SK-N-SH treated with all-trans-retinoic acid at 6 μM for 48 hours (cell line): ENCODE data around the gene ACTR1A.
A peak's percentile ranks its signal among the peaks of the same experiment; 100 is the strongest.

Experiments used
- ATAC-seq: fragments of 200-7000 bp; cut with Tn5 transposase; 3 replicates; pipeline ENCODE4 v1.9.1; 2020; ENCODE audit warnings: mild to moderate bottlenecking, moderate library complexity
- ARNTL ChIP-seq: fragments of 450-650 bp; formaldehyde crosslinking; IDR thresholded peaks from 2 replicates; pipeline ENCODE4 v1.5.0; 2020; ENCODE audit warnings: low read depth, mild to moderate bottlenecking, moderate library complexity, borderline replicate concordance
- BACH2 ChIP-seq: fragments of 250-450 bp; sonication (Bioruptor Pico); IDR thresholded peaks from 2 replicates; pipeline ENCODE4 v1.9.0; 2021; ENCODE audit warnings: mild to moderate bottlenecking, borderline replicate concordance
- CREB5 ChIP-seq: fragments of 250-450 bp; sonication (Bioruptor Pico); IDR thresholded peaks from 2 replicates; pipeline ENCODE4 v1.5.1; 2020; ENCODE audit warnings: low read depth, mild to moderate bottlenecking, moderate library complexity
- CSDC2 ChIP-seq: fragments of 250-450 bp; sonication (Bioruptor Pico); IDR thresholded peaks from 2 replicates; pipeline ENCODE4 v1.5.0; 2020; ENCODE audit warnings: mild to moderate bottlenecking, moderate library complexity
- CSRNP3 ChIP-seq: fragments of 250-450 bp; sonication (Bioruptor Pico); IDR thresholded peaks from 2 replicates; pipeline ENCODE4 v1.5.1; 2021; ENCODE audit warnings: mild to moderate bottlenecking, moderate library complexity
- GLIS3 ChIP-seq: fragments of 250-450 bp; sonication (Bioruptor Pico); IDR thresholded peaks from 2 replicates; pipeline ENCODE4 v1.5.0; 2020; ENCODE audit warnings: mild to moderate bottlenecking, moderate library complexity
- ISL1 ChIP-seq: fragments of 250-450 bp; sonication (Bioruptor Pico); IDR thresholded peaks from 2 replicates; pipeline ENCODE4 v2.1.2; 2022; ENCODE audit warnings: mild to moderate bottlenecking, moderate library complexity
- OSR1 ChIP-seq: fragments of 250-450 bp; sonication (Bioruptor Pico); IDR thresholded peaks from 2 replicates; pipeline ENCODE4 v1.8.0; 2022; ENCODE audit warnings: moderate library complexity, mild to moderate bottlenecking, inconsistent platforms
- PATZ1 ChIP-seq: fragments of 250-450 bp; sonication (Bioruptor Pico); IDR thresholded peaks from 2 replicates; pipeline ENCODE4 v1.8.0; 2020; ENCODE audit warnings: mild to moderate bottlenecking, moderate library complexity, borderline replicate concordance
- PPARA ChIP-seq: fragments of 250-450 bp; sonication (Bioruptor Pico); IDR thresholded peaks from 2 replicates; pipeline ENCODE4 v1.5.0; 2020; ENCODE audit warnings: mild to moderate bottlenecking, borderline replicate concordance
- RARB ChIP-seq: fragments of 250-450 bp; sonication (Bioruptor Pico); IDR thresholded peaks from 2 replicates; pipeline ENCODE4 v1.8.0; 2021; ENCODE audit warnings: mild to moderate bottlenecking, moderate library complexity
- SNAI2 ChIP-seq: fragments of 250-450 bp; sonication (Bioruptor Pico); IDR thresholded peaks from 2 replicates; pipeline ENCODE4 v1.5.0; 2020; ENCODE audit warnings: mild to moderate bottlenecking, moderate library complexity
- TCF4 ChIP-seq: fragments of 250-450 bp; sonication (Bioruptor Pico); IDR thresholded peaks from 2 replicates; pipeline ENCODE4 v1.8.0; 2021; ENCODE audit warnings: mild to moderate bottlenecking, moderate library complexity, borderline replicate concordance
- TOX ChIP-seq: fragments of 250-450 bp; sonication (Bioruptor Pico); IDR thresholded peaks from 2 replicates; pipeline ENCODE4 v1.8.0; 2021; ENCODE audit warnings: mild to moderate bottlenecking, moderate library complexity, borderline replicate concordance
- TSHZ2 ChIP-seq: fragments of 250-450 bp; sonication (Bioruptor Pico); IDR thresholded peaks from 2 replicates; pipeline ENCODE4 v1.5.0; 2020; ENCODE audit warnings: mild to moderate bottlenecking, moderate library complexity
- ZC3H10 ChIP-seq: fragments of 250-450 bp; sonication (Bioruptor Pico); IDR thresholded peaks from 2 replicates; pipeline ENCODE4 v1.5.1; 2021; ENCODE audit warnings: mild to moderate bottlenecking, moderate library complexity
- ZFP3 ChIP-seq: fragments of 250-450 bp; sonication (Bioruptor Pico); IDR thresholded peaks from 2 replicates; pipeline ENCODE4 v1.5.0; 2020; ENCODE audit warnings: mild to moderate bottlenecking, moderate library complexity
- ZFP30 ChIP-seq: fragments of 450-650 bp; formaldehyde crosslinking; IDR thresholded peaks from 2 replicates; pipeline ENCODE4 v1.5.0; 2022; ENCODE audit warnings: mild to moderate bottlenecking, moderate library complexity
- ZNF565 ChIP-seq: fragments of 450-650 bp; formaldehyde crosslinking; conservative IDR thresholded peaks from 2 replicates; pipeline ENCODE4 v1.5.0; 2020; ENCODE audit warnings: low read depth, mild to moderate bottlenecking, moderate library complexity
- ZNF70 ChIP-seq: fragments of 450-650 bp; formaldehyde crosslinking; IDR thresholded peaks from 2 replicates; pipeline ENCODE4 v1.5.0; 2020; ENCODE audit warnings: mild to moderate bottlenecking, moderate library complexity
- ZNF8 ChIP-seq: fragments of 450-650 bp; formaldehyde crosslinking; IDR thresholded peaks from 2 replicates; pipeline ENCODE4 v1.5.0; 2020; ENCODE audit warnings: mild to moderate bottlenecking, moderate library complexity

ACTR1A gene

GRCh38 chr10:102546606-102547320 is 44.3 kb upstream of the ACTR1A start:
- TF ChIP-seq TCF4 (CRISPR knock-in tag), result peak; percentile 62; the same call in 1 of the 2 replicates
- no peak for TF ChIP-seq ZFP3 (CRISPR knock-in tag)
- TF ChIP-seq ISL1 (CRISPR knock-in tag), result no peak
- peak; percentile 88 for ATAC-seq

- ATAC-seq, result no peak
- TF ChIP-seq ISL1 (CRISPR knock-in tag), result no peak
- no peak for TF ChIP-seq RARB (CRISPR knock-in tag)
- no peak for TF ChIP-seq ZNF8 (CRISPR knock-in tag)
- TF ChIP-seq TCF4 (CRISPR knock-in tag), result no peak
- TF ChIP-seq OSR1 (CRISPR knock-in tag), result no peak
- TF ChIP-seq SNAI2 (CRISPR knock-in tag), result no peak
- no peak for TF ChIP-seq ZFP3 (CRISPR knock-in tag)
- no peak for TF ChIP-seq CSRNP3 (CRISPR knock-in tag)
- no peak for TF ChIP-seq ZNF565
- TF ChIP-seq CREB5, result no peak
- TF ChIP-seq PPARA (CRISPR knock-in tag), result no peak
Observed at GRCh38 chr10:102545997-102546396, 43.5 kb upstream of the ACTR1A start.

GRCh38 chr10:102545265-102545871 is 42.9 kb upstream of the ACTR1A start:
- no peak for TF ChIP-seq PATZ1
- no peak for TF ChIP-seq TSHZ2 (CRISPR knock-in tag)
- TF ChIP-seq BACH2 (CRISPR knock-in tag), result no peak
- TF ChIP-seq ZFP30 (CRISPR knock-in tag), result no peak
- TF ChIP-seq CREB5, result no peak
- TF ChIP-seq ZFP3 (CRISPR knock-in tag), result no peak
- TF ChIP-seq TOX (CRISPR knock-in tag), result no peak
- TF ChIP-seq ARNTL, result no peak
- ATAC-seq, result no peak

GRCh38 chr10:102542800-102543418 is 40.4 kb upstream of the ACTR1A start:
- no peak for ATAC-seq
- TF ChIP-seq PPARA (CRISPR knock-in tag) (no peak), TSHZ2 (CRISPR knock-in tag) (no peak), TCF4 (CRISPR knock-in tag) (no peak), ZNF70 (CRISPR knock-in tag) (no peak), ZFP3 (CRISPR knock-in tag) (no peak), ZC3H10 (no peak), GLIS3 (CRISPR knock-in tag) (no peak), TOX (CRISPR knock-in tag) (no peak), CSDC2 (CRISPR knock-in tag) (no peak)
